Left renal pelvis (tissue), 4 donors: ENCODE data around the gene LIPG. TPM values are rescaled to one million over a fixed set of nuclear protein-coding genes. Genes with fewer than 3 reads are reported as not detected.

Experiments
- DNase-seq, 4 donors: peaks; one replicate each; pipeline ENCODE4 v3.0.0-alpha.2; 2013; ENCODE audit warnings: low read depth in 4 of 4, low spot score in 3 of 4
- polyA plus RNA-seq, 4 donors: library from polyadenylated mRNA; unstranded; fragments of 120-200 nt; gene quantifications; one replicate each; pipeline ENCODE4 v1.2.1, GENCODE V29; 2013; ENCODE audit not compliant: insufficient read length in 4 of 4

The LIPG gene
- polyA plus RNA-seq, 4 donors: 4.9 to 58.8 (median 58.5) TPM

DNA sequence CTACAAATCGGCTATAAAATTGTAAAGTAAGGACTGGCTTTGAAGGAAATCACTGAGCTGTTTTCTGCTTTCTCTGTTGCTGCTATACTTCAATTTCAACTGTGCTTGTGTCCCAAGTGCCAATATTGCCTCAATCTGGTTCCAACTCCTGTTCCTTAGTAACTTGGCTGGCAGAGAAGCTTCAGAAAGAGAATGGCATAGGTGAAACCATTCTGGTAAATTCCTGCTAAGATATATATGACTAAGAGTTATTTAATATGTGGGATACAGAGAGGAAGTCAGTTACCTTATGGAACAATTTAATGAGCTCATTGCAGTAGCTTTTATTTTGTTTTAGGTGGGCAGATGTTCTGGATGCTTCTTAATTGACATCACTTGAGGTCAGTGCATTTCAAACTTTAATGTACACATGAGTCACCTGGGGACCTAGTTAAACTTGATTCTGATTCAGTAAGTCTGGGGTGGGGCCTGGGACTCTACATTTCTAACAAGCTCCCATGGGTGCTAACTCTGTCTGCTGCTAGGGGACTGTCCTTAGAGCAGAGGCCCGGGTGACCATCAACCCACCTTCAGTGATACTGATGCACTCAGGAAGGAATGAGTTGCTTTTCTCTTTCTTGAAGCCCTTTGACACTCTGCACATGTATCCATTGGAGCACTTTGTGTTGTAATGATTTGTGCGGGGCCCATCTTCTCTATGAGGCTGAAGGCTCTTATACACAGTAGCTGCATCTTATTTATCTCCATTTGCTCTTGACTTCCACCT is 47.6 kb downstream of the LIPG start:
- no peak for DNase-seq

DNA sequence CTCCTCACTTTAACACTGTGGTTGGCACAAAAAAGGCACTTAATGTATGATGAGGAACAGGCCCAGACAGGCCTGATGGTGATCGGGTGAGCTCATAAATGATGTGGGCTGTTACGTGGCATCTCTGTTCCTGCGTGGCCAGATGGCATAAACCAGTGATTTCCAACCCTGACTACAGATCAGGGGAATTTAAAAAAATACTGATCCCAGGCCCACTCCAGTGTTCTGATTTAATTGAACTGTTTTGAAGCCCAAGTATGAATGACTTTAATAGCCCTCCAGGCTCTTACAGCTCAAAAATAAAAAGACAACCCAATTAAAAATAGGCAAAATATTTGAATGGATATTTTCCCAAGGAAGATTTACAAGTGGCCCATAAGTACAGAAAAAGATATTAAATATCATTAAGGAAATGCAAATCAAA is 48.2 kb downstream of the LIPG start:
- no peak for DNase-seq

DNA sequence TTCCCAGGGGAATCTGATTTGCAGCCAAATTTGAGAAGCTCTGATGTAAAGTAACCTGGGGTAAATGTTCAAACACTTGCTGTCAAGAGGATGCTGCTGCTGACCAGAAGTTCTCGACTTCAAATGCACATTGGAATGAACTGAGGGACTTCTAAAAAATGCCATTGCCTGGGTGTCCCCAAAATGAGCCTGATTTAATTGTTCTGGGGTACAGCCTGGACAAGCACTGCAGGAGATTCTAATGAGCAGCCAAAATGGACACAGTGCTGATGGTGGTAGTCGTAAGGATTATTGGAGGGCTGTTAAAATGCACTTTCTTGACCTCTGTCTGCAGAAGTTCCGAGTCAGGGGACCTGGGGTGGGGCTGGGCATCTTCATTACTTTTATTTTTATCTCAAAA is 49.5 kb downstream of the LIPG start:
- DNase-seq: no peak

DNA sequence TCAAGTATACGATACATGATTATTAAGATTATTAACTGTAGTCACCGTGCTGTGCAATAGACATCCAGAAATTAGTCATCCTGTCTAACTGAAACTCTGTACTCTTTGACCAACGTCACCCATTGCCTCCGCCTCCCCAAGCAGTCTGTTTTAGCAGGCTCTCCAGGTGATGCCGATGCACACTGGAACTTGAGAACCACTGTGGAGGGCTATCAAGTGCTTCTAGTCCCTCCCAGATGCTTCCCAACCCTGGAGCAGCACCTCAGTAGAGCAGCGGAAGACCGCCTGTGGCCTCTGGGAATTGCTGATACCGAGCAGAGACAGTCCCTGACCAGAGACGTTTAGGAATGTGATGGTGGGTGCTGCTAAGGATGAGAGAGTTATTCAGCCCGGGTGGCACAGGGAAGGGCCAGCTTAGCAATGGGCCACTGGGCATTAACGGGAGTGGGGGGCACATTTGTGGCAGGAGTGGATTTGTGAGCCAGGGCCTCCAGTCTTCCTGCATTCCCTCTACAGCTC is 50.7 kb downstream of the LIPG start:
- no peak for DNase-seq

DNA sequence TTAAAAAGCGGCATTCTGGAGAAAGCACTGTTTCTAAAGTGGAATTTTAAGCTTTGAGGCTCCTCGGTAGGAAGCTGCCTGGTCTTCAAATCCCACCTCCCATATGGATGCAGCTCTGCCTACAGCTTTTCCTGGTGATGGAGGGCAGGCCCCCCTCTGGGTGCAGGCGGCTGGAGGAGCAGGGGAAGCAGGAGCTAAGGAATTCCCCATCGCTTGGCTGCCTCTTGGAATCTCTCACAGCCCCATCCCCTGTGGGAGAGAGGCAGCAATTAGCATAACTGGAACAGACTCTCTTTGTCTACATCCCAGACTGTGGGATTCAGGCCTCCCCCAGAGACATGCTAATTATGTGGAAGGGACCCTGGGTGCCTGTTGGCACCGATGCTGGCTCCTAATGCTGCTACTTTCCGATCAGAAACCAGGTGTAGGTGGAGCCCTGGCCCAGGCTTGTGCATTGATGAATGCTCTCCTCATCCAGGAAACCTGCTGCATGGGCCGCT is 51.3 kb downstream of the LIPG start:
- DNase-seq: peak in 3 of 4 donors; percentile 38 to 65 (median 44)

DNA sequence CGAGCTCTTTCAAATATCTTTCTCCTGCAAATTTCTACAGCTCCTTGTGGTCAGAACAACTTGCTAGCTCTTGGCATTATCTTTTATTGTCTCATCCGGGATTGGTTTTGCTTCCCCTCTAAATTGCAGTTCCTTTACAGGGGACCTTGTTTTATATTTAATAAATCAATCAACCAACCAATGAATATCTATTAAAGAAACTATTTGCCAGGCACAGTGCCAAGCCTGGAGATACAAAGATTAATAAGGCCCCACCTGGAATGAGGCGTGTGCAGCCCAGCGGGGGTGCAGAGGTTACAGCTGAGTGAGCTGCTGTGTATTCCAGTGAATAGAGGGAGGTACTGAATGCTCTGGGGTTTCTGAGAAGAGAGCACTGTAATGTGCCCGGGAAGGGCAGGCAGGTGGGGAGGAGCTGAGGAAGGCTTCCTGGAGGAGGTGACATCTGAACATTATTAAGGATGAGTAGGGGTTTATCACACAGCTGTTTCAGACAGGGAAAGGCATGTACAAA is 51.8 kb downstream of the LIPG start:
- DNase-seq: no peak

DNA sequence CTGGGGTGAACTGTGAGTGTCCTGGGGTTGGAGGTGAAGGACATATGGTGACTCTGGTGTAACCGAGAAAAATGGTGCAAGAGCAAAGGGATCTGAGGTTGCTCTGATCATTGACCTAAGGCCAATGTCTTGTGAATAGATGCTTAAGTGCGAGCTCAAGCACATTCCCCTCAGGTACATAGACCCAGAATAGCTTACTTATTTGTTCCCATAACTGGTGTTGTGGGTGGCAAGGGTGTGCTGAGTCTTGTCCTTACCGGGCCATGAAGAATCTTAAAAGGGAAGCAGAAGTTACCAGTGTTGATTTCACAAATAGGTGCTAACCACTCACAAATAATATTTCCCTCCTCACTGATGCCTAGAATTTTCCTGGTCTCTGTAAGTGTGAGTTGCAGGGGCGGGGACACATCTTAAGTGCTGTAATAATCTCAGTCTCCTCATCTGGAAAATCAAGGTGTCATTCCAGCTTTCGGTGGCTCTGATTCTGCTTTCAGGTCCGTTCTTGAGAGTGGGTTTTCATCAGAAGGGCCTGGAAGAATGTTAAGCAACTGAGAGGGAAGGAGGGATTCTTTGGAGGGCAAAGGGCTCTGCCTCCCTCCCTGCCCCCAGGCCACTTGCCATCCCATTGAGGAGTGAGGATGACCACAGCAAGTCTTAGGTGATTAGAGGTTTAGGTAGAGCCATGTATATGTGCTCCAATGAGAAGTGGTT is 54.9 kb downstream of the LIPG start:
- DNase-seq: no peak

DNA sequence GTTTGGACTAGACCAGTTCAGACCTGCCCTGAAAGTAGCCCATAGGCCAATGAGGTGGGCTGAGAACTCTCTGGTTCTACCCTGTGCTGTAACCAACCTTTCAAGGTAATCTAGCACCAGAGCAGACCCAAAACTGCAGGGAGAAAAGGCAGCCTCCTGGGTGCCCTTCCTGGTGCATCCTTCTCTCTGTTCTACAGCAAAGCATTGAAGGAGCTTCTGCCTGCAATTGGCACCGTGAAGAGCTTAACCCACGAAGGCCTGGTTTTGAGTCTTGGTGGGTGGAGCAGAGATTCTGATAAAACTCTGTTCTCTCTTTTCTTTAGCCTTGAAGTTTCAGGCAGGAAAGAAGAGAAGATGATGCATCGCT is 55.5 kb downstream of the LIPG start:
- no peak for DNase-seq

DNA sequence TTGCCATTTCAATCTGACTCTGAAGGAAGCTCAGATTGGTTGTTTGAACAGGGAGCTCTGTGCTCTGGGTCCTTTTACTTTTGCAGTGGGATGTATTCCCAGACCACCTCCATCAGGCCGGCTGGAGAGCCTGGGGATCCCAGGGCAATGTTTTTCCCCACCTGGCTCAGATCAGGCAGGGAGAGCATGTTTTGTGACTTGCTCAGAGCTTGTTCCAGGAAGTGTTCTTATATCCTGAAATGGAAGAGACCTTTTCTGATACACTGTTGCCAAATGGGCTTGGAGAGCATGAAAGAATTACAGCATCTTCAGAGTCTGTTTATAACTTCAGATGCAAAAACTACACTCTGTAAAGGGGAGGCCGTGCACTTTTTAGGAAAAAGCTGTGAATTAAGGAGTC is 56.0 kb downstream of the LIPG start:
- no peak for DNase-seq

DNA sequence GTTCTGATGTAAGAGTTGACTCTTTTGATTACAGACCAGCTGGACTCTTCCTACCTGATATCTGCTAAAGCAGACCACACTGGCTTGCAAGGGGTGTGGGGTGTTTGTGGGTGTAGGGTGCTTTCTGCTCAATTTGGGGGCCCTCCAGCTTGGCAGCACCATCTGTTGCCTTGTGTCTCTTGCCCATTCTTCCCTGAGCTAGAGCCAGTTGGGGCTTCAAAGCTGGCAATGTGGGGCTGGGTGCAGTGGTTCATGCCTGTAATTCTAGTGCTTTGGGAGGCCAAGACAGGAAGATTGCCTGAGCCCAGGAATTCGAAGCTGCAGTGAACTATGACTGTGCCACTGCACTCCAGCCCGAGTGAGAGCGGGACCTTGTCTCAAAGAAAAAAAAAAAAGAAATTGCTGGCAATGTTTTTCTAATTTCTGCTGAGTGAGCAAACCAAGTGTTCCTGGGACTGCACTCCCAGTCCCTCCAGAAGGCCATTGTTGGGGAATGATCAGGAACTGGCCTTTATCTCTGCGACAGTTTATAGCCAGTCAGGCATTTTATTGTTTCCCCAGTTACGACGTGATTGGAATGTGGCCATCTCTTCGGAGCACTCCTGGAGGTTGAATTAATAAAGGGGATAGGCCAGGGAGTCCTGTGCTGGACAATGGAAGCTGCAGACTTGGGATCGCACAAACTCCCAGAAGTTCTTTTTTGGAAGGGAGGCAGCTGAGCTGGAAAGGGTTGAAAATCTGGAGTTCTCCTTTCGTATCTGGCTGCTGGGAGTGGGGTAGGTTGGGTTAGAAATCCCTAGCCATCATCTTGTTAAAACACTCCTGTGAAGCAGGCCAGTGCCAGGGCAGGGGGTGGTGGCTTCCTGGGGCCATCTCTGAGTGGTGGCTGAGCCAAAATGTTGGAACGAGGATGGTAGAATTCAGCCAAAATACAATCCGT is 57.2 kb downstream of the LIPG start:
- no peak for DNase-seq

DNA sequence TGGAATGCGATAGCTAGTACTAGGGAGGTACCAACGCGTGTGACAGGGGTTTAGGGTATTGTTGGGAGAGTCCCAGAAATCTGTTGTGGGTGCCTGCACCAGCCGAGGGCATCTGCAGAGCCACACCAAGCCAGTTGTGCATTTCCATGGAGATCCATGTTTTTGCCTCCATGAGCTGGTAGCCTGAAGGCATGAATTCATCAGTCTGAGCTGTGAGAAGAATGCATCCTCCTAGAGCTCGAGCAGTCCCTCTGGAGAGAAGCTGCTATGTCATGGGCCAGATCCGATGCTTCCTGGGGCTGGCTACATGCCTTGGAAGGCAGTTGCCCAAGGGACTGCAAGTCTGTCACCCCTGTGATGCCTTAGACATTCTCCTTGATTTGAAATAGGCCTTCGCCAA is 57.9 kb downstream of the LIPG start:
- DNase-seq: no peak

DNA sequence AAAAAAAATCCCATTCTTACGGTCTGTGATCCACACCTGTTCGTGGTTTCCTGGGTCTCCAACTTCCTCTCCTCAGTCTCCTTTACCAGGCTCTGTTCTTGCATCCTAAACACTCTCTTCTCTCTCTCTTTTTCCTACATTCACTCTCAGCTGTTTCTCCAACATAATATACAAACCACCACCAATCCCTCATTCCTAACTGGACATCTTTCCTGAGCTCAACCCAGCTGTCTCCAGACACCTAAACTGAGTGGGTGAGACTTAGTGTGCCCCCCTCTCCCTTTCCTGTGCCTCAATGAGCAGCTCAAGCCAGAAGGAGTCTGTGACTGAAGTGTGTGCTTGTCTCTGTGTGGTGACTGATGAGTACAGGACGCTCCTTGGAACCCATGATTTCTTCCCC is 59.4 kb downstream of the LIPG start:
- no peak for DNase-seq

DNA sequence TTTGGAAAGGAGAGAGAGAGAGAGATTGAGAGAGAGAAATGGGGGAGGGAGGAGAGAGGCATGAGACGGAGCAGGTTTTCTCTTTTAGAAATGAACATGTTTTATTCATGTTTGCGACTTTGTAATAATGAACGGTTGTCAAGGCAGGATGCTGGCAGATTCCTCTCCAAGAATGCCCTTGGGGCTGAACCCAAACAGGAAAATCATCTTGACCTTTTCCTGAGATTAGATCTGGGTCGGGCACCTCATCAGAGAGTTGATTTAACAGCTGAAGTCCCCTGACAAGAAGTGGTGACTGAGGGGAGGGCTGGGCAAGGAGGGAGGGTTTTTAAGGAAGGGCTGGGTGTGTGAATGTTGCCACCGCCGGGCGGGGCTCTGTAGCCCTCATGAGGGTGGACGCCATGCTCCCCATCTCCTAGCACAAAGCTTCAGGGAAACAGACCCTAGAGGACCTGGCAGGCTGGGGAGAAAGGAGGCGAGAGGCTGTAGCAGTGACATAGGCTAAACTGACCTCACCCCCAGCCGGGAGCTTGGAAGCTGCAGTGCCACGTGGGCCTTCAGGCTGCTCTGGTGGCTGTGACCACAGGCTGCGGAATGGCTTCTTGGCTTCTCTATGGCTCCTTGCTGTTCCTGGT is 60.0 kb downstream of the LIPG start:
- no peak for DNase-seq

DNA sequence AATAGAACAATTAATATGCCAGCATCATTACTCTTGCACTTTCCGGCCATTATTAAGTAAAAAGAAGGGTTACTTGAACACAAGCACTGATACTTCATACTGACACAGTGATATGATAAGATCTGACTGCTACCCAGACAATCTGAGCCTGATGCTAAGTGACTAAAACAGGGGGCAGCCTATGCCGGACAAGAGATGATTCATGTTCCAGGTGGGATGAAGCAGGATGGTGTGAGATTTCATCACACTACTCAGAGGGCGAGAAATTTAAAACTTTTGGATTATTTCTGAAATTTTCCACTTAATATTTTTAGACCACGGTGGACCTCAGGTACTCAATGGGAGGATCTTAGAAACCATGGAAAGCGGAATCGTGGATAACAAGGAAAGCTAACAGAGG is 61.7 kb downstream of the LIPG start:
- no peak for DNase-seq

DNA sequence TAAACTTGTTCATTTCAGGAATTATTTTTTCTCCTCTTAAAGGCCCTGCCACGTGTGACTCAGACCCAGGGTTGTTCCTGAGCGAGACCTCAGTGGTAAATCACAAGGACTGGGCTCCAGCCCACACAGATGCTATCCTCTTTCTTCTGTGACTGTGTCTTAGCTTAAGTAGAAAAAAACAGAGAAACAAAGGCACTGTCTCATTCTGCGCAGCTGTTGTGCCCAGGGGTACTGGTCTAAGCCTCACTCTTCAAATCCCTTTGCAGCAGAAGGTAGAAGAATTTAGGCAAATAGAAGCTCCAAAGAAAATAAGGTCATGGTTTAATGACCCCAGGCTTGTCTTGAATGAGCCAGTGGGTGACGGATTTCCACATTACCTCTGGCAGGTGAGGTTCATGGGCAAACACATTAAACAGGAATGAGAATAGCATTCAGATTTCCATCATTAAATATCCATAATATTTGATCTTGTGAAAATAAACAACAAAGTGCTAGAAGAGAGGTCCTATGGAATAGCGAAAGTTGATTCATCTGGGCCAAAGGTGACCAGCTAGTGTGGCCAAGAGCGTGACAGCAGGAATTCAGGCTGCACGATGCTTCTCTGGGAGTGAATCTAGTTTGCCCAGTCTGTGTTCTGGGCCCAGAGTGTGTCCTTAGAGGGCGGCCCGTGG is 63.3 kb downstream of the LIPG start:
- DNase-seq: no peak

DNA sequence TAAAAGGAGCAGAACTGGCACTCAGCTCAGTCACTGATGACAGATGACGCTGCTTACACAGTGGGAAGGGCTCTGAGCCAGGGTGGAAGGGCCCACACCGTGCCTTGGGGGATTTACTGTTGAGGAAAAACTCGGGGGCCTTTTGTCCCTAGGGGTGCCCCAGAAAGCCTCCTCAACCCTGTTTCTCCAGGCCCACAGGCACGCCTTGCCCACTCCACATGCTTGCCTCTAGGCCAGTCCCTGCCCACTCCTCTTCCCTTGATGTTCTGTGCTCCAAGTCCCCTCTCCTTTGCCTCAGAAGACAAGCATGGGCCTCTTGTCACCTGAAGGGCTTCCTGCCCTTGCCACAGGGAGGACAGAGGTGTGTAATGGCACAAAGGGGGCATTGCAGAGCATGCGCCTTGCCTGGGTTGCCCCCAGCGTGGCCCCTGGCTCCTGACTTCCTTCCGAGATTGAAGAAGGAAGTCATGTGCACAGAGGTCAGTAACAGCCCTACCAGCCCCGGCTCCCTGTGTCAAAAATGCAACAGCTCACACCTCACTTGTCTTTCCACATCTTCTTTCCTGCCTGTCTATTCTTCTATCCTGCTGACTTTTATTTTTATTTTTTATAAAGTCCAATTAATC is 65.1 kb downstream of the LIPG start:
- DNase-seq: no peak

DNA sequence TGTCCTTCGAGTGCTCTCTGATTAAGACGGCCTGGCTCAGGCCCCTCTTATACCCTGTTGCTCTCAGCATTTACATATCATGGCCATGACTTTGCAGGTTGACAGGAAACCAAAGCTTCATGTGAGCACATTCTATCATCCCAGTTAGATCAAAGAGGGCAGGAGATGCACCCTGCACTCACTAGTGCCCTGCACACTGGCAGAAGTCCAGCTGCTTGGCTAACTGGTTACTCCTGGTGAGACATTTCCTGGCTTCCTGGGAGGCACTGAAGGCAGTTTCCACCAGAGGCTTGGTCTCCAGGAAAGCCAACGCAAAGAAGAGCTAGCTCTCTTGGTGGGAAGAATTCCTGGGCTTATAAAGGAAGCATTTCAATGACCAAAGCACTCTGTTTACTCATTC is 66.3 kb downstream of the LIPG start:
- DNase-seq: no peak

DNA sequence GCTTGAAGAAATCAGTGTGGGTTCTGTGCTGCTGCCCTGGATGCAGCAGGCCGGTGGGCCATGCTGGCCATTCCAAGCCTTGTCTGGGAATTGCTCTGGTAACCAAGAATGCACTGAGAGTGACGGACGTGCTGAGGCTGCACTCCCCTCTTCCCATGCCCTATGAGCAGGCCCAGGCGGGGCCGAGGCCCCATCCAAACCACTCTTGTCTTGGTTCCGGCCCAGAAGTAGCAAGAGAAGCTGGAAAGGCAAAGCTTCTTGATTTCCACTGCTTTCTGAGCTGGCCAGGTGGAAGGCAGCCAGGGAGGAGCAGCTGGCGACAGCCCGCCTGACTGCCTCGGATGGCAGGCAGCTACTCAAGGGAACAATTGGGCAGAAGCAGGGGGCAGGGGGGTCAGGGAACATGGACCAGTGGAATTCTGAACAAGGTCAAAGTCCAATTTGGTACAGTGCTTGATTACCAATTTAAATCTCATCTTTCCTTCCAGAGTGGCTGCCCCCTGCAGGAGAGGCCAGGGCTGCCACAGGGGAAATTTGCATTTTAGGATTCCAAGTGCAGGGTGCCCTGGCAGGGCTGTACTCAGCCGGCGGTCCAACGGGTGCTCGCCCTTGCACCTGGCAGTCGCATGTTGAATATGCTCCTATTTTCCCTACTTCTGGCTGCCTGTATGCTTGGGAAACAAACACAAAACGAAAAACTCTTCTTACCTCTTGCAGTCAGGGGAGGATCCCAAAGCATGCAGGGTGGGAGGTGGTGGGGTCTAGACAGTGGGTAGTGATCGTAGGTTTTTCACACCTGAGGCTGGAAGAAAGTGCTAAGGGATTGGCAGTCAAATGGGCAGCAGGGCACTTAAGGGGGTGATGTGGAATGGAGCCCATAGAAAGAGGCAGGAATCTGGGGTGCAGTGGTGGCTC is 67.3 kb downstream of the LIPG start:
- peak in 1 of 4 donors; percentile 33 for DNase-seq
